T-helper 17 cell (primary cell): ENCODE measurements around the gene WNT1. TPM values are rescaled to one million over a fixed set of nuclear protein-coding genes. Genes with fewer than 3 reads are reported as not detected.
A peak's percentile ranks its signal among the peaks of the same experiment; 100 is the strongest.

ENCODE experiments used
- ATAC-seq: fragments of 150-1000 bp; cut with Tn5 transposase; 2 replicates; pipeline ENCODE4 v1.10.0; 2021; ENCODE audit warnings: mild to moderate bottlenecking, moderate library complexity
- DNase-seq, 3 donors: peaks; one replicate each; pipeline versions ENCODE4 v3.0.0 to v3.0.0-alpha.2; 2020 to 2021
- H3K9me3 ChIP-seq: one replicate; pipeline ENCODE4 v1.7.0; 2013; ENCODE audit warnings: low read length, mild to moderate bottlenecking; ENCODE audit not compliant: control insufficient read depth, poor library complexity, severe bottlenecking
- H3K27ac Mint-ChIP-seq: one replicate; pipeline ENCODE4 v1.8.0; 2022; ENCODE audit warnings: mild to moderate bottlenecking, moderate library complexity, mixed read lengths
- H3K27me3 Mint-ChIP-seq: one replicate; pipeline ENCODE4 v1.8.0; 2022; ENCODE audit warnings: mixed read lengths
- H3K36me3 Mint-ChIP-seq: one replicate; pipeline ENCODE4 v1.8.0; 2022; ENCODE audit warnings: low read depth, mixed read lengths
- H3K4me1 Mint-ChIP-seq: one replicate; pipeline ENCODE4 v1.8.0; 2022; ENCODE audit warnings: mild to moderate bottlenecking, mixed read lengths
- H3K4me3 Mint-ChIP-seq: one replicate; pipeline ENCODE4 v1.8.0; 2022; ENCODE audit warnings: mild to moderate bottlenecking, moderate library complexity, mixed read lengths
- total RNA-seq, 4 donors: library from RNA in 2 of 4; stranded (reverse) in 2 of 4; gene quantifications; one replicate each; pipeline ENCODE4 v1.2.3 and lab custom pipeline; 2022 to 2026

Gene WNT1
- total RNA-seq, result 1 to 10 TPM; 2.2 to 2.3 TPM
- total RNA-seq (lab: John Stamatoyannopoulos, UW), result 0.23 to 0.60 reads per million in 2 donors

- DNase-seq (no peak), ATAC-seq (no peak)
- Mint-ChIP-seq H3K4me3 (peak within 1 kb of the TSS; percentile 92), H3K27ac (peak within 1 kb of the TSS; percentile 93), H3K4me1 (peaks cover 41% of the 10 kb centered on the region), H3K36me3 (peaks cover 8% of the 10 kb centered on the region), H3K27me3 (peaks cover 30% of the 10 kb centered on the region)
- no peaks in the 10 kb centered on the region for H3K9me3 ChIP-seq
Measured at GRCh38 chr12:48978291-48978740, at the start of gene WNT1. WNT1 (plus strand) TSS chr12:48978322; CDS start chr12:48978651, 329 bp downstream.

- no peaks in the 10 kb centered on the region for H3K27me3 Mint-ChIP-seq
- H3K4me3 Mint-ChIP-seq, result no peak overlapping the region
- peak overlapping the region; percentile 75 for H3K27ac Mint-ChIP-seq
- ATAC-seq, result no peak
- H3K9me3 ChIP-seq, result no peaks in the 10 kb centered on the region
- peaks cover 46% of the 10 kb centered on the region for H3K4me1 Mint-ChIP-seq
- H3K36me3 Mint-ChIP-seq, result peaks cover 9% of the 10 kb centered on the region
- no peak for DNase-seq
Measured at GRCh38 chr12:48929551-48929950, 48.6 kb upstream of the WNT1 start.

- Mint-ChIP-seq H3K27ac (peak overlapping the region; percentile 75), H3K36me3 (peaks cover 11% of the 10 kb centered on the region), H3K4me1 (peaks cover 48% of the 10 kb centered on the region), H3K4me3 (peak overlapping the region; percentile 19), H3K27me3 (no peaks in the 10 kb centered on the region)
- ATAC-seq (no peak), DNase-seq (no peak)
- H3K9me3 ChIP-seq, result no peaks in the 10 kb centered on the region
Measured at GRCh38 chr12:48930475-48930874, 47.6 kb upstream of the WNT1 start.

DNA sequence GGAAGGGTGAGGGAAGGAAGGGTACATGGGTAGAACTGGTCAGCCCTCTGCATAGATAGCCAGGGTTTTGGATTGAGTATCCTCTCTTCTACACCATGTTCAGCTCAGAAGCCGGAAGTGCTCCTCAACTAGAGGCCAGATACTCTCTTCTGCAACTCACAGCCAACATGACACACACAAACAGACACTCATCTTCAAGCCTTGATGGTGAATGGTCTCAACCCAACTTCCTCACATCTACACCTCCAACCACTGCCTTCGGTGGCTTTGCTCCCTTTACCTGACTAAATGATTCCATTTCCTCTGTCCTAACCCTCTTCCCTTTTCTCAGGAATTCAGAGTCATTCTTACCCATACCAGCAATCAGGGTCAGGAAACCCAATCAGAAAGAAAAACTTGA lies 45.2 kb upstream of the WNT1 start:
- H3K9me3 ChIP-seq, result no peaks in the 10 kb centered on the region
- peak overlapping the region; percentile 78 for H3K4me3 Mint-ChIP-seq
- H3K36me3 Mint-ChIP-seq, result peaks cover 11% of the 10 kb centered on the region
- no peaks in the 10 kb centered on the region for H3K27me3 Mint-ChIP-seq
- ATAC-seq (no peak), DNase-seq (no peak)
- peaks cover 55% of the 10 kb centered on the region for H3K4me1 Mint-ChIP-seq
- H3K27ac Mint-ChIP-seq, result peak overlapping the region; percentile 99

- H3K27me3 Mint-ChIP-seq, result no peaks in the 10 kb centered on the region
- H3K4me3 Mint-ChIP-seq, result peak overlapping the region; percentile 78
- H3K27ac Mint-ChIP-seq, result peak overlapping the region; percentile 99
- ATAC-seq, result peak; percentile 95
- peak in 2 of 3 donors; percentile 26 to 28 for DNase-seq
- H3K9me3 ChIP-seq, result no peaks in the 10 kb centered on the region
- peaks cover 55% of the 10 kb centered on the region for H3K4me1 Mint-ChIP-seq
- peaks cover 11% of the 10 kb centered on the region for H3K36me3 Mint-ChIP-seq
Measured at GRCh38 chr12:48933664-48934311, 44.3 kb upstream of the WNT1 start.

DNA sequence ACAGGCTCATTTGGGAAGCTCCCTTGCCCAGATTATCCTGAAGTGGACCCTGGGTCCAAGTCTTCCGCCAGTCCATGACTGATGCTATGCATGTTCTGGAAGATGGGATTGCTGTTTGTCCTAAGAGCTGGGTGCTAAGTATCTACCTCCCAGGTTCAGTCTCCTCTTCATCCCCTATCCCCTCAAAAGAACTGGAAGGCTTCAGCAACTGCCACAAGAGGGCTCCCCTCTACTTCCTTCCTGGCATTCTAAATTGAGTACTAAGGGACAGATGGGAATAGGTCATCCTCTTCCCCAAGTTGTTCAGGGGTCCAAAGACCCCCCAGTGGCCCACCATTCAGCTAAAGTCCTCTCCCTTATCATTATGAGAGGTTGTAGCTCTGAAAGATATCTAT lies 43.8 kb upstream of the WNT1 start:
- Mint-ChIP-seq H3K4me3 (peak overlapping the region; percentile 78), H3K27me3 (no peaks in the 10 kb centered on the region), H3K4me1 (peaks cover 55% of the 10 kb centered on the region), H3K36me3 (peaks cover 11% of the 10 kb centered on the region), H3K27ac (peak overlapping the region; percentile 99)
- no peak for DNase-seq
- H3K9me3 ChIP-seq, result no peaks in the 10 kb centered on the region
- ATAC-seq, result peak; percentile 3

DNA sequence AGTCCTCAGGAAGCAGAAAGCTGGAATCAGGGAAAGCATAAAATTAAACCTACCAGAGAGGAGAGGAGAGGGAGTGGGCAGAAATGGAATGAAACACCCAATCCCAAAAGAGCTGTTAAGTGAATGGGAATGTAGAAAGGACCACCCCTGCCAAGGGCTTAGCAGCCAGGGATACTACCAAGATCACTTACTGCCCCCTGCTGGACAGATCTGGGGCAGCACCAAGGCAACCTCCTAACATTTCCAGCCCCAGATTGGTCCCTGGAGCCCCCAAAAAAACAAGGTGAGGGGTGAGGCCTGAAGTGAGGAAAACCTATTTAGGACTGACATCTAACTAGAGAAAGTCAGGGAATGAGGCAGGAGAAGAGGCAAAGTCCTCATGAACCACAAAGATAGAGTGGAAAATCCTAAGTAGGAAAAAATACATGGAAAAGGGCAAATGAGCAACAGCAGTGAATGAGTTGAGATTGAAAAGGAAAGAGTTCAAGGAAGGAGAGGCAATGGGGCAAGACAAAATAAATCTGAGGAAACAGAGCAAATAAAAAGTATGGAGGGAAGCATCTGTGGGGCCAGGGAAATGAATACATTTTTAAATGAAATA lies 41.6 kb upstream of the WNT1 start:
- H3K27ac Mint-ChIP-seq, result peak overlapping the region; percentile 99
- H3K4me3 Mint-ChIP-seq, result peak overlapping the region; percentile 21
- H3K4me1 Mint-ChIP-seq, result peaks cover 43% of the 10 kb centered on the region
- ATAC-seq (peak; percentile 31), DNase-seq (peak; percentile 72 to 84 (median 74))
- no peaks in the 10 kb centered on the region for H3K9me3 ChIP-seq
- peaks cover 9% of the 10 kb centered on the region for H3K36me3 Mint-ChIP-seq
- H3K27me3 Mint-ChIP-seq, result no peaks in the 10 kb centered on the region

DNA sequence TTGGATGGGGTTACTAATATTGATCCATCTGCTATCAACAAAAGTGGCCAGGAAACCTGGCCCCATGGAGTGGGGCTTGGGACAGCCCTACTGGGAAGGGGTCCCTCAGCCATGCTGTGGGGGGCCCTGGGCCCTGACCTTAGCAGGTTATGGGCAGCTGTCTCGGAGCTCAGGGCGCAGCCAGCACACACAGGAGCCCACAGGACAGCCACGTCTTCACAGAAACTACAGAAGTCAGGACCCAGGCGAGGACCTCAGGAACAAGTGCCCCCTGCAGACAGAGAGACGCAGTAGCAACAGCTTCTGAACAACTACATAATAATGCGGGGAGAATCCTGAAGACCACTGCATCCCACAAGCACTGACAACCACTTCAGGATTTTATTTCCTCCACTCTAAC lies 41.0 kb upstream of the WNT1 start:
- Mint-ChIP-seq H3K27ac (peak overlapping the region; percentile 99), H3K27me3 (no peaks in the 10 kb centered on the region), H3K4me3 (peak overlapping the region; percentile 21), H3K4me1 (peaks cover 44% of the 10 kb centered on the region), H3K36me3 (peaks cover 9% of the 10 kb centered on the region)
- ATAC-seq (no peak), DNase-seq (no peak)
- no peaks in the 10 kb centered on the region for H3K9me3 ChIP-seq

DNA sequence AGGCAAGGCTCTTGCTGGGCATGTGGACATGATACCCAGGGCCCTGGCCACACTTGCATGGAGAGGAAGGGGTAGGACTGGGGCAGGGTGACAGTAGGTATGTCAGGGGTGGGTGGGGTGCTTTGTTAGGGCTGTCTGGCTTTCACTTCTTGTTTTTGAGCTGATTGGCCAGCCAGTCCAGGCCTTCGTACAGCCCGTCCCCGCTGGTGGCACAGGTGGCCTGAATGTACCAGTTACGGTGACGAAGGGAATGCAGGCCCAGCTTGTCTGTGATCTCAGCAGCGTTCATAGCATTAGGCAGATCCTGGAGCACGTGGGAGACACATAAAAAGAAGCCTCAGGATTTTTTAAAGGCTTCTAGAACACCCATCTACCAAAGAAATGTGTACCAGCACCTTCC lies 39.3 kb upstream of the WNT1 start:
- no peak overlapping the region for H3K4me3 Mint-ChIP-seq
- no peaks in the 10 kb centered on the region for H3K27me3 Mint-ChIP-seq
- no peak for ATAC-seq
- DNase-seq, result no peak
- H3K9me3 ChIP-seq, result no peaks in the 10 kb centered on the region
- peaks cover 12% of the 10 kb centered on the region for H3K36me3 Mint-ChIP-seq
- H3K27ac Mint-ChIP-seq, result no peak overlapping the region
- peaks cover 41% of the 10 kb centered on the region for H3K4me1 Mint-ChIP-seq

DNA sequence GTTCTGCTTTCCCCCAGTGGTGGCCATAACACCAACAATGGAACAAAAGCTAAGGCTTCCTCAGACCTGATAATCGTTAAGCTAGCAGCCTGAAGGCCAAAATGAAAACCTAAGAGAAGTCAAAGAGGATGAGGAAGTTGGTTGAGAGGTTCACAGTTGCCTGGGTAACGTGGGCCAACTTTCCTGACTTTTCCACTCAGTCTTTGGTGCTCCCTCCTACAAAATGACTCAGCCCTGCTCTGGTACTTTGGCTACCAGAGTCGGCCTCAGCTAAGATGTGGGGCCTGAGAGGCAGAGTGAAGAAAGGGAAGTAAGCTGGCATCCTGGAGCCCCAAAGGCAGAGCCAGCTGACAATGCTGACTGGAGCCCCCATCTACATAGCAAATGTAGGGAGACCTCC lies 37.9 kb upstream of the WNT1 start:
- H3K4me1 Mint-ChIP-seq, result peaks cover 38% of the 10 kb centered on the region
- H3K4me3 Mint-ChIP-seq, result no peak overlapping the region
- no peak for DNase-seq
- peak overlapping the region; percentile 84 for H3K27ac Mint-ChIP-seq
- no peak for ATAC-seq
- no peaks in the 10 kb centered on the region for H3K27me3 Mint-ChIP-seq
- H3K9me3 ChIP-seq, result no peaks in the 10 kb centered on the region
- peaks cover 9% of the 10 kb centered on the region for H3K36me3 Mint-ChIP-seq

GRCh38 chr12:48943221-48943620 lies 34.9 kb upstream of the WNT1 start:
- Mint-ChIP-seq H3K27me3 (no peaks in the 10 kb centered on the region), H3K4me3 (no peak overlapping the region), H3K36me3 (peaks cover 9% of the 10 kb centered on the region), H3K27ac (no peak overlapping the region), H3K4me1 (peaks cover 26% of the 10 kb centered on the region)
- DNase-seq, result no peak
- no peak for ATAC-seq
- no peaks in the 10 kb centered on the region for H3K9me3 ChIP-seq

DNA sequence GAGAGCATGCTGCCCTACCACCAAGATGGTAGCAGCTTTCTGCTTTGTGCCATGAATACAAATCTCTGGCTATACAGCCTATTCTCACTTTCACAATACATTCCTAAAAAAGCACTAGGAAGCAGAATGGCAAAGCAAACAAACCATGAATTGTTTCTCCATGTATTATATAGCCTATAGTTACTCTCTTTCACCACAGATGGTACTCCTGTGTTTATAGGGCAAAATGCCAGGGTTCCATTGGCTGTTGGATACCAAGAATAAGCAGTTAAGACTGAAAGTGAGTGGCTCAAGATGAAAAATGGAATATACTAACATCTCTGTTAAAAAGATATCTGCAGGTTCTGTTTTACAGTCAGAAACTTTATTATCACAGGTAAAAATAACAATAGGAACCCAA lies 31.9 kb upstream of the WNT1 start:
- no peak for ATAC-seq
- no peaks in the 10 kb centered on the region for H3K27me3 Mint-ChIP-seq
- peaks cover 27% of the 10 kb centered on the region for H3K4me1 Mint-ChIP-seq
- H3K9me3 ChIP-seq, result no peaks in the 10 kb centered on the region
- DNase-seq, result no peak
- H3K27ac Mint-ChIP-seq, result no peak overlapping the region
- peaks cover 6% of the 10 kb centered on the region for H3K36me3 Mint-ChIP-seq
- no peak overlapping the region for H3K4me3 Mint-ChIP-seq

DNA sequence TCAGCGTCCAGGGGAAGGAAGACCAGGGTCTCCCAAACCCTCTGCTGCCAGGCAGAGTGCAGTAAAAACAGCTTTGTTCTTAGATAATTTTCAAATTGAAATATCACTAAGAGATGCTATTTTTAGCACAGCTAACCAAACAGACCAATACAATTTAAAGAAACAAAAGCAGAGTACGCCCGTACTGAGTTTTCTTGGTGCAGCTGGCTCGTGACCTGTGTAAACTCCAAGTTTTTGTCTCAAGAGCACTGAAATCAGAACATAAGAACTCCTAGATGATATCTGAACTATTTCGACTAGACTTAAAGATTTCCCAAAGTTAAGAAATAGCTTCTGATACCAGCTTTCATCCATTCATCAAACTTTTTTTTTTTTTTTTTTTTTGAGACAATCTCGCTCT lies 31.2 kb upstream of the WNT1 start:
- no peaks in the 10 kb centered on the region for H3K27me3 Mint-ChIP-seq

DNA sequence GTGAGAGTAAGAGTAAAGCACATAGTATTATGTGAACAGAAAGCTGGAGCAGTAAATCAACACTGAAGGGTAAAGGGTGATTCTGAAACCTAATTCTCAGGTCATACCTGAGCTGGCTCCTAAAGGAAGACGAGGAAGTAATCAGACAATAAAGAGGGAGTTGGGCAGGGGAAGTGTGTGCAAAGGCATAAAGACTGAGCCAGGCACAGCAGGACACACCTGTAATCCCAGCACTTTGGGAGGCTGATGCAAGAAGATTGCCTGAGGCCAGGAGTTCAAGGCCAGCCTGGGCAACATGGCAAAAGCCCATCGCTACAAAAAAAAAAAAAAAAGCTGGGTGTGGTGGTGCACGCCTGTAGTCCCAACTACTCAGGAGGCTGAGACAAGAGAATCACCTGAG lies 30.4 kb upstream of the WNT1 start:
- peaks cover 27% of the 10 kb centered on the region for H3K4me1 Mint-ChIP-seq
- no peak for DNase-seq
- H3K4me3 Mint-ChIP-seq, result no peak overlapping the region
- H3K27ac Mint-ChIP-seq, result no peak overlapping the region
- peaks cover 7% of the 10 kb centered on the region for H3K36me3 Mint-ChIP-seq
- no peaks in the 10 kb centered on the region for H3K9me3 ChIP-seq
- H3K27me3 Mint-ChIP-seq, result no peaks in the 10 kb centered on the region
- ATAC-seq, result no peak

More for the DNA sequence above, 31.2 kb upstream of the WNT1 start:
- ATAC-seq (no peak), DNase-seq (no peak)
- Mint-ChIP-seq H3K4me1 (peaks cover 27% of the 10 kb centered on the region), H3K27ac (no peak overlapping the region), H3K36me3 (peaks cover 6% of the 10 kb centered on the region), H3K4me3 (no peak overlapping the region)
- no peaks in the 10 kb centered on the region for H3K9me3 ChIP-seq
